HAP-1 (cell line): Measurements from ENCODE around the gene SIK1.
"Not testable (repeated sequence)": the region's sequence is repeated elsewhere in the genome, so short reads cannot be mapped to it uniquely, and the experiment has no call there.

Experiments used
- DNase-seq, 2 experiments: peaks; one replicate each; pipeline ENCODE4 v3.0.0-alpha.2; 2016 to 2020; ENCODE audit warnings: low spot score in 2 of 2
- H3K27me3 ChIP-seq: fragments of 250-450 bp; sonication (Bioruptor Pico); 2 replicates; pipeline ENCODE4 v1.5.1; 2020; ENCODE audit warnings: low read depth, mild to moderate bottlenecking, moderate library complexity
- H3K36me3 ChIP-seq: fragments of 250-450 bp; sonication (Bioruptor Pico); replicated peaks from 2 replicates; pipeline ENCODE4 v1.5.1; 2020; ENCODE audit warnings: mild to moderate bottlenecking
- H3K4me1 ChIP-seq: fragments of 250-450 bp; sonication (Bioruptor Pico); 2 replicates; pipeline ENCODE4 v1.5.1; 2020; ENCODE audit warnings: mild to moderate bottlenecking
- H3K4me3 ChIP-seq: fragments of 250-450 bp; sonication (Bioruptor Pico); 2 replicates; pipeline ENCODE4 v1.5.1; 2020; ENCODE audit warnings: mild to moderate bottlenecking, moderate library complexity
- H3K9me3 ChIP-seq: fragments of 250-450 bp; sonication (Bioruptor Pico); 2 replicates; pipeline ENCODE4 v1.5.1; 2020; ENCODE audit warnings: mild to moderate bottlenecking, moderate library complexity
- in situ Hi-C: fragments of 300-500 bp; cut with MboI; formaldehyde crosslinking; loops from 3 replicates; pipeline ENCODE4 v1.14.3; 2020; ENCODE audit warnings: low sequenced_read_pairs, inconsistent platforms, mixed read lengths

SIK1 gene

DNA sequence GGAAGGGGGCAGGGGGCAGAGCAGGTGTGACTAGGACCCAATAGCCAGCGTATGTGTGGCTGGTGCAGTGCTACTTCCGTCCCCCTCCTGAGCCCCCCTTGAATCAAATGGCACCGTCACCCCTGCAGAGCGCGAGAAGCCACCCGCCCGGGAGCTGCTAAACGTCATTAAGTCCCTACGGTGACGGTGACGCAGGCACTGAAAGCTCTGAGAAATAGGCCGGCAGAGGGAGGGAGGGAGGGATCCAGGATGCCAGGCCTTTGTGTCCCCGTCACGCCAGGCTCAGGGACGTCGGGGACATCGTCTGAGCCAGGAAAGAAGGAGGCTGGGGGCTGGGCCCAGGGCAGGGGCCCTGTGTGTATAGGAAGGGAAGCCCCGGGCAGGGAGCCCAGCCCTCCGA, 43.6 kb downstream of the SIK1 start:
- H3K27me3 ChIP-seq, in situ Hi-C loops, H3K4me1 ChIP-seq, H3K9me3 ChIP-seq, H3K4me3 ChIP-seq, DNase-seq, H3K36me3 ChIP-seq: not testable (repeated sequence)

GRCh38 chr21:43382902-43383301, 44.0 kb downstream of the SIK1 start:
- DNase-seq, H3K4me3 ChIP-seq, H3K4me1 ChIP-seq, H3K27me3 ChIP-seq, H3K9me3 ChIP-seq, H3K36me3 ChIP-seq, in situ Hi-C loops: not testable (repeated sequence)

- H3K9me3 ChIP-seq, H3K4me1 ChIP-seq, H3K36me3 ChIP-seq, in situ Hi-C loops, H3K27me3 ChIP-seq, DNase-seq, H3K4me3 ChIP-seq: not testable (repeated sequence)
Observed at GRCh38 chr21:43380852-43381533, 45.9 kb downstream of the SIK1 start.

DNA sequence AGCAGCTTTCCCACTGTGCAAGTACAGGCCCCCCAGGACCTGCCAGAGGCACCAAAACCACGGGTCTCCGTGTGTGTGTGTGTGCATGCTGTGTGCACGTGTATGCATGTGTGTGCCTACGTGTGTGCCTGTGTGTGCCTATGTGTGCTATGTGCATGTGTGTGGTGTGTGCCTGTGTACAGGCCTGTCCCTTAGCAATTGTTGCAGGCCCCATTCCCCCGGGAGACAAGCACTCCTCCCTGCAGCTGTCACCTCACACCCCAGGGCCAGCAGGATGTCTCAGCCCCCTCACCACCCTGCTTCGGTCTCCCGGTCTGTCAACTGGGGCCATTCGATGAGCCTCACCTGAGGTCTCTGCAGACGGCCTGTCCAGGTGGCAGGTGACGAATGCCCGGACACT, 46.6 kb downstream of the SIK1 start:
- DNase-seq, H3K9me3 ChIP-seq, H3K4me3 ChIP-seq, H3K36me3 ChIP-seq, H3K4me1 ChIP-seq, H3K27me3 ChIP-seq, in situ Hi-C loops: not testable (repeated sequence)

DNA sequence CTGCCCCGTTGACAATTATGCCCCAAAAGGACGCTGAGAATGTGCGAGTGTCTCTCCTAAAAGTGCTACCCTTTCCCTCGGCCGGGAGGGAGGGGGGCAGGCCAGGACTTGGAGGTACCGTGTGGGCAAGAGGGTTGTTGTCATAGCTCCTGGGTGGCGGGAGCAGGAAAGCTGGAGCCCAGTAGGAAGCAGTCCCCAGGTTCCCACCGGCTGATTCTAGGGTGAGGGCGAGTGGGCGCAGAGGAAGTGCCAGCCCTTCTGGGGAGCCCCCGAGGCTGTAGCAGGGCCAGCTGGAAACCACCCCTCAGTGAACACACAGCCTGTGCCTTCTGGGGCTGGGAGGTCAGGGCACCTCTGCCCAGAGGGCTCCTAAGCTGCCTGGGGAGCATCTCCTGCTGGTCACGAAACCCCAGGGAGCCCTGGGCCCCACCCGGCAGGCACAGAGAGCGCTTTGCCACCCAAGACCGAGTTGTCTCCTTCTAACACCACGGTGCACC, 47.3 kb downstream of the SIK1 start:
- in situ Hi-C loops, DNase-seq, H3K4me3 ChIP-seq, H3K36me3 ChIP-seq, H3K4me1 ChIP-seq, H3K9me3 ChIP-seq, H3K27me3 ChIP-seq: not testable (repeated sequence)

GRCh38 chr21:43376478-43376882, 50.5 kb downstream of the SIK1 start:
- Histone ChIP-seq H3K27me3 (no peaks in the 10 kb centered on the region), H3K4me1 (peaks cover 3% of the 10 kb centered on the region), H3K36me3 (no peaks in the 10 kb centered on the region), H3K4me3 (no peak overlapping the region), H3K9me3 (no peaks in the 10 kb centered on the region)
- no peak for DNase-seq
- in situ Hi-C loops, result no loop called here

DNA sequence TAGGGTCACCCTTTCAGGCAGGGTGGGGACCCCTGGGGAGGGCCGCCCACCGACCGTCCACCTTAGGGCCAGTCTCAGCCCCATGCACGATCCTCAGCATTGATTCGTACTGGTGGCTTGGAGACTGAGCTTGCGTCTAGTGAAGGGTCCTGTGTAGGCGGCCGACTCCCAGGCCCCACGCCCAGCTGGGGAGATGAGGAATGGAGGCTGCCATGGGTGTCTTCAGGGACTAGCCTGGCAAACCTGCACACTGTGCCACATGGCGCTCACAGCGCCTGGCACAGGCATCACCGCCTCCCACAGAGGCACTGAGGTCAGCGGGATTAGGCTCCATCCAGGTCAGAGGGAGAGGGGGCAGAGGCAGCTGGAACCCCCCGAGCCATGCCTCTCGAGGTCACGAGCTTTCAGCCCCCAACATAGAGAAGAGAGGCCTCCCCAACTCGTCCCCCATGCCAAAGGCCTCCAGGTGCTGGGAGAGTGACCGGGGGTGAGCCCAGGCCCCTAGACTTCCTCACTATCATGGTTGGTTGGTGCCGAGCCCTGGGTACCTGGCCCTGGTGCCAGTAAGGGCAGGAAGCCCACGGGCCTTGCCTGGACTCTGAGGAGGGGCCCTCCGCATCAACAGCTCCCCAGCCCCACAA, 51.0 kb downstream of the SIK1 start:
- no peaks in the 10 kb centered on the region for H3K36me3 ChIP-seq
- H3K9me3 ChIP-seq, result no peaks in the 10 kb centered on the region
- no peak for DNase-seq
- in situ Hi-C loops, result no loop called here
- H3K4me1 ChIP-seq, result peaks cover 8% of the 10 kb centered on the region
- no peaks in the 10 kb centered on the region for H3K27me3 ChIP-seq
- H3K4me3 ChIP-seq, result no peak overlapping the region

GRCh38 chr21:43375006-43375836, 51.7 kb downstream of the SIK1 start:
- no peak overlapping the region for H3K4me3 ChIP-seq
- in situ Hi-C loops, result no loop called here

DNA sequence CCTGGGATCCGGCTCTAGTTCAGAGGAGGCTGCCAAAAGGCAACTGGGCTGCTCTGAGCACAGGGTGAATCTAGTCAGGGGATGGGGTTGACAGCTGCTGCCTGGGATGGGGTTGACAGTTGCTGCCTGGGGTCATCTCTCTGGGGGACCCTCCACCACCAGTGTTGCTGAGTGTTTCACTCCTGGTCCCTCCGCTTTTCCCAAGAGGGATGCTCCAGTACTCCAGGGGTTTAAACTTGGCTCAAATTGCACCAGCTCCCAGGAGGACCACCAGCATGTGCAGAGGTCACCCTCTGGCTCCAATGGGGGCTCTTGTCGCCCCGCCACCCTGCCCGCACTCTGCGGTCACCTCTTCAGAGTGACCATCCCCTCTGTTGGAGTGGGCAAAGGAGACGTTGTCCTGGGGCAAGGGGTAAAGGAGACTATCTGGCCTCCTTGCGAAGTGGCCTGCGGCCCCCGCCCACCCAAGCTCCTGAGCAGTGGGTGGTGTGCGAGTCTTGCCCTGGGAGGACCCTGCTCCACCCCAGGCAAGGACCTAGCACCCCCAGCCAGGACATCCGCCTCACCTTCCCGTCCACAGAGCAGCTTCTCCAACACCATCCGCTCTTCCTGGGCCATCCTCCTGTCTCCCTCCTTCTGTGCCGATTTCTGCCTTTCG, 52.6 kb downstream of the SIK1 start:
- H3K27me3 ChIP-seq, result no peaks in the 10 kb centered on the region
- H3K36me3 ChIP-seq, result no peaks in the 10 kb centered on the region
- H3K9me3 ChIP-seq, result no peaks in the 10 kb centered on the region
- DNase-seq, result no peak
- peaks cover 17% of the 10 kb centered on the region for H3K4me1 ChIP-seq
- in situ Hi-C loops, result no loop called here
- no peak overlapping the region for H3K4me3 ChIP-seq

More at GRCh38 chr21:43375006-43375836, 51.7 kb downstream of the SIK1 start:
- no peaks in the 10 kb centered on the region for H3K9me3 ChIP-seq
- H3K27me3 ChIP-seq, result no peaks in the 10 kb centered on the region
- peaks cover 15% of the 10 kb centered on the region for H3K4me1 ChIP-seq
- DNase-seq, result no peak
- H3K36me3 ChIP-seq, result no peaks in the 10 kb centered on the region

GRCh38 chr21:43373362-43374227, 53.3 kb downstream of the SIK1 start:
- Histone ChIP-seq H3K9me3 (no peaks in the 10 kb centered on the region), H3K27me3 (no peaks in the 10 kb centered on the region), H3K4me1 (peaks cover 17% of the 10 kb centered on the region), H3K4me3 (no peak overlapping the region), H3K36me3 (no peaks in the 10 kb centered on the region)
- no peak for DNase-seq
- in situ Hi-C loops, result no loop called here

DNA sequence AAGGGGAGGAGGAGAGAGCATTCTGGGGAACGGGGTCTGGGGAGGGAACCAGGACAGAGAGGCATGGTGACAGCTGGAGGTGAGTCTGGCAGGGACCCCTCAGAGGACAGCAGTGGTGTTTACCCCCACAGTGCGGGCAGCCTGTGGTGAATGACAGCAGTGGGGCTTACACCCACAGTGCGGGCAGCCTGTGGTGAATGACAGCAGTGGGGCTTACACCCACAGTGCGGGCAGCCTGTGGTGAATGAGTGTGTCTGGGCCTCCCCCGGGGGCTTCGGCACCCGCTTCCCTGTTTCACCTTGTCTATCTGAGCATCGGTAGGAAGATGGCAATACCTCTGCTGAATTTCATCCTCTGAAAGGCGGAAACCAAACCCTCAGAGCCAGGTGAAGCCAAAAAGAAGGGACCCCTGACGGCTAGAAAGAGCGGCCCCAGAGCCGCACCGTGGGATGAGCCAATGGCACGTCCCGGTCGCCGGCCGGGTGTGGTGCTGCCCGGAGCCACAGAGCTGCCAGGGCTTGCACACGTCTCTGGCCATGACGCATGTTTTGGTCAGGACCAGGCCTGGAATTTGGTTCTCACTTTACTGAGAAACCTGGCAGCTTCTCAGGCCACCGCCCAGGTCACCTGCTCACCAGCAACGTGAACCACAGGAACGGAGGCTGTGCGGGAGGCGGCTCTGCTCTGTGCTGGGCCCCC, 54.1 kb downstream of the SIK1 start:
- no peak overlapping the region for H3K4me3 ChIP-seq
- H3K36me3 ChIP-seq, result no peaks in the 10 kb centered on the region
- H3K9me3 ChIP-seq, result no peaks in the 10 kb centered on the region
- in situ Hi-C loops, result no loop called here
- H3K27me3 ChIP-seq, result no peaks in the 10 kb centered on the region
- DNase-seq, result no peak
- H3K4me1 ChIP-seq, result peaks cover 17% of the 10 kb centered on the region

DNA sequence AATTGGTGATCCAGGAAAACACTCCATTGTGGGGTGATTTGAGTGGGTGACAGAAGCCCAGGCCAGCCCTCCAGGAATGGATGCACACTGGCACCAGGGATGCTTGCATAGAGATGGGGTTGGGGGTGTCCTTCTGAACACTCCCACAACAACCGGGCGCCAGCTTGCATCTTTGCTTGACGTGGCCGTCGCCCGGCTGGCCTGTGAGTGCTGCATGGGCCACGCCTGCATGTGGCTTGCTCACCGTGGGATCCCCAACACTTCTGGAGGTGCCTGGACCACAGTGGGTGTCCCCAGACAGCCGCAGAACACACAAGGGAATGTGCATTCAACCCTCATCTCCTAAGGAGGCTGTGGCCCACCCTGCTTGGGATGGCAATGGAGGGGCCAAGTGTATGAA, 55.1 kb downstream of the SIK1 start:
- no peaks in the 10 kb centered on the region for H3K27me3 ChIP-seq
- no peak overlapping the region for H3K4me3 ChIP-seq
- no peak for DNase-seq
- in situ Hi-C loops, result no loop called here
- peaks cover 17% of the 10 kb centered on the region for H3K4me1 ChIP-seq
- H3K9me3 ChIP-seq, result no peaks in the 10 kb centered on the region
- H3K36me3 ChIP-seq, result no peaks in the 10 kb centered on the region
